ENCODE data around the gene NPHP4.

DNA sequence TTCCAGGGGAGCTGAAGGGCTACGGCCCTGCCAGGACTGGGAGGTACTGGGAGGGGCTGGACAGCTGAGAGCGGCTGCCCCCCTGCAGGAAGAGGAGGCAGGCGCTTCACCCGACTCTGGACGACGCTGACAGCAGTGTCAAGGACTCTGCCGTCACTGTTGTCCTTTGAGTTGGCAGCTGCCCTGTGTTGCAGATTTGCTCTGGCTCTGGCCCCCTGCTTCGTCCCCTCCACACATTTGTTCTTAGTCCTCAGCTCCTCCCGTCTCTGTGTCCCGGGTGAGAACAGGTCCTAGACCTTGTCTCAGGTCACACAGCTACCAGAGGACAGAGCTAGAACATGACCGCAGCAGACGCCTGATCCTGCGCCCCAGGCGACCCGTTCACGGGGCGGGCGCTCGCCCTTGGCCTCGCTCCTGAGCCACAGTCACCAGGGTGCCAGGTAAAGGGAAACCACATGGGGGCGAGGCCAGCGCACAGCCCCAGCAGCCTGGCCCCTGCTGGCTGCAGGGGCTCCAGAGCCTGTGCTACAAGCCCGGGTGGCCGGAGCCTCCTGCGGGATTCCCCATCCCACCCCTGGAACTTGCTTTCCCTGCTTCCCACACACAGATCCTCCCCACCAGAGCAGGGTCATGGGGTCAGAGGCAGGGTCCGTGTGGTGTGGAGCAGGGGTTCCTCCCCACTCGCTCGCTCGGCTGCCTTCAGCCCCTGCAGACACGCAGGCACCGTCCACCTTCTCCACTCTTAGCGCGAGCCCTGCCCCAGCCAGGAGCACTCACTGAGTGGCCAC lies 10.7 kb upstream of the NPHP4 start:
- TF ChIP-seq POLR2AphosphoS5 (IDR thresholded peaks at IDR 0.05; ENCODE audit: insufficient read depth in 1 of 2, low read depth in 1 of 2) = no peak
- TF ChIP-seq CTCF (IDR thresholded peaks at IDR 0.05) = no peak
- TF ChIP-seq POLR2A (IDR thresholded peaks at IDR 0.05) = no peak
